Cardiac muscle cell (in vitro differentiated cells and primary cell): ENCODE measurements around the gene WDR74. TPM values are rescaled to one million over a fixed set of nuclear protein-coding genes. Genes with fewer than 3 reads are reported as not detected.
"Not testable (repeated sequence)": the region's sequence is repeated elsewhere in the genome, so short reads cannot be mapped to it uniquely, and the experiment has no call there.

ENCODE experiments used
- DNase-seq, 2 donors: peaks; one replicate each; pipeline versions ENCODE4 v3.0.0 to v3.0.0-alpha.2; 2010 to 2017; ENCODE audit warnings: low read depth in 1 of 2, low spot score in 1 of 2
- H3K27ac ChIP-seq: fragments of 200-600 bp; sonication (generic); 2 replicates; pipeline ENCODE4 v1.5.1; 2016
- H3K27me3 ChIP-seq: fragments of 200-600 bp; sonication (generic); 2 replicates; pipeline ENCODE4 v1.6.0; 2016; ENCODE audit warnings: control low read depth
- H3K36me3 ChIP-seq: fragments of 200-600 bp; sonication (generic); 2 replicates; pipeline ENCODE4 v1.5.1; 2016; ENCODE audit warnings: control low read depth
- H3K4me1 ChIP-seq: fragments of 200-600 bp; sonication (generic); 2 replicates; pipeline ENCODE4 v1.8.1; 2017; ENCODE audit warnings: low read depth, mild to moderate bottlenecking, mixed run types
- H3K4me3 ChIP-seq: fragments of 200-600 bp; sonication (generic); 2 replicates; pipeline ENCODE4 v1.5.1; 2016; ENCODE audit warnings: mild to moderate bottlenecking
- H3K9me3 ChIP-seq: fragments of 200-600 bp; sonication (generic); 2 replicates; pipeline ENCODE4 v1.5.1; 2017; ENCODE audit warnings: low read depth, mild to moderate bottlenecking, control low read depth
- polyA plus RNA-seq: library from polyadenylated mRNA; unstranded; fragments of >200 nt; fragmentation: Nextera tagmentation; extraction: Ambion mirVana; gene quantifications from 2 replicates; pipeline ENCODE4 v1.2.1, GENCODE V29; 2016
- total RNA-seq: library from RNA; depleted of rRNA; stranded (reverse); fragments of >200 nt; gene quantifications from 2 replicates; pipeline ENCODE4 v1.2.3, GENCODE V29; 2016
- TF ChIP-seq, protein P1 (sequence below): IDR thresholded peaks from 2 replicates; pipeline ENCODE4 v1.5.1; 2012; ENCODE audit warnings: low read depth, mild to moderate bottlenecking, low read length

WDR74 gene
- total and polyA plus RNA-seq, 2 experiments from 2014 or later, result 42.1 to 63.3 TPM

DNA sequence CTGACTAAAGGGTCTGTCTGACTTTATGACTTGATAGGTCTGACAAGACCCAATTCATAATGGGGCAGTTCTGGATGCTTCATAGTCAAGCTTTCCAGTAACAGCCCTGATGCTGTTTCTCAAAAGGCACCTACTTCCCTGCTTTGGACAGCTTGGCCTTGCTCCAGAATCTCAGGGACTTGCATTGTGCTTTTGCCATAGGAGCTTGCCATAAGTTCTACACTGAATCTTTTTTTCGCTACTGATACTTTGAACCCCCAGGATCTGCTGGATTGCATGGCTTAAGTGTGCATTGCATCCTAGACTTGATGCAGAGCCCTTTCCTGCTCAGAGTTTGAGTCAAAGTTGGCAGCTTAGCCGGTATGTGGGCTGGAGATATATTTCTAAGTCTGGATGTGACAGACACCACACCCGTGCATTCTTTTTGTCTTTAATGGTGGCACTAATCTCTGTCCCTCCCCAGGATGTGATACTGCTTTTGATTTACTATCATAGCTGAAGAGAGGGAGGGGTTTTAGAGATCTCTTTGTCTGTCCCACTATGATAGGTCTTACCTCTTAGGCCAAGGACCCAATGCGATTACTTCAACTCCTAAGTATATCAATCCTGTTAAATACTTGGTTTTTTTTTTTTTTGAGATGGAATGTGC, 24.4 kb upstream of the WDR74 start:
- DNase-seq, result no peak
- Histone ChIP-seq H3K4me3 (no peak overlapping the region), H3K4me1 (peaks cover 15% of the 10 kb centered on the region), H3K36me3 (no peaks in the 10 kb centered on the region), H3K27me3 (no peaks in the 10 kb centered on the region), H3K9me3 (no peaks in the 10 kb centered on the region), H3K27ac (no peak overlapping the region)
- TF ChIP-seq, protein P1, sequence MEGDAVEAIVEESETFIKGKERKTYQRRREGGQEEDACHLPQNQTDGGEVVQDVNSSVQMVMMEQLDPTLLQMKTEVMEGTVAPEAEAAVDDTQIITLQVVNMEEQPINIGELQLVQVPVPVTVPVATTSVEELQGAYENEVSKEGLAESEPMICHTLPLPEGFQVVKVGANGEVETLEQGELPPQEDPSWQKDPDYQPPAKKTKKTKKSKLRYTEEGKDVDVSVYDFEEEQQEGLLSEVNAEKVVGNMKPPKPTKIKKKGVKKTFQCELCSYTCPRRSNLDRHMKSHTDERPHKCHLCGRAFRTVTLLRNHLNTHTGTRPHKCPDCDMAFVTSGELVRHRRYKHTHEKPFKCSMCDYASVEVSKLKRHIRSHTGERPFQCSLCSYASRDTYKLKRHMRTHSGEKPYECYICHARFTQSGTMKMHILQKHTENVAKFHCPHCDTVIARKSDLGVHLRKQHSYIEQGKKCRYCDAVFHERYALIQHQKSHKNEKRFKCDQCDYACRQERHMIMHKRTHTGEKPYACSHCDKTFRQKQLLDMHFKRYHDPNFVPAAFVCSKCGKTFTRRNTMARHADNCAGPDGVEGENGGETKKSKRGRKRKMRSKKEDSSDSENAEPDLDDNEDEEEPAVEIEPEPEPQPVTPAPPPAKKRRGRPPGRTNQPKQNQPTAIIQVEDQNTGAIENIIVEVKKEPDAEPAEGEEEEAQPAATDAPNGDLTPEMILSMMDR, result no peak

DNA sequence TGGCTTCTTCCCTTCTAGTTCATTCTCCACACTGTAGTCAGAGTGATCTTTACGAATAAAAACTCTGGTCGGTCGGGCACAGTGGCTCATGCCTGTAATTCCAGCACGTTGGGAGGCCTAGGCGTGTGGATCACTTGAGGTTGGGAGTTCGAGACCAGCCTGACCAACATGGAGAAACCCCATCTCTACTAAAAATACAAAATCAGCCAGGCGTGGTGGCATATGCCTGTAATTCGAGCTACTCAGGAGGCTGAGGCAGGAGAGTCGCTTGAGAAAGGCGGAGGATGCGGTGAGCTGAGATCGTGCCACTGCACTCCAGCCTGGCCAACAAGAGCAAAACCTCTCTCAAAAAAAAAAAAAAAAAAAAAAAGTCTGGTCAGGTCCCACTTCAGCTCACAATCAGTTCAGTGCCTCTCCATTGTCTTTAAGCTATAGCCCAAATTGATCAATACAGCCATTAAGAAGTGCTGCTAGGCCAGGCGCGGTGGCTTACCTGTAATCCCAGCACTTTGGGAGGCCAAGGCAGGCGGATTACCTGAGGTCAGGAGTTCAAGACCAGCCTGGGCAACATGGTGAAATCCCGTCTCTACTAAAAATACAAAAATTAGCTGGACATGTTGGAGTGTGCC, 22.3 kb upstream of the WDR74 start:
- H3K27ac ChIP-seq, result peak overlapping the region; percentile 85
- H3K4me1 ChIP-seq, result peaks cover 15% of the 10 kb centered on the region
- H3K9me3 ChIP-seq, H3K4me3 ChIP-seq, DNase-seq, H3K27me3 ChIP-seq, H3K36me3 ChIP-seq: not testable (repeated sequence)

DNA sequence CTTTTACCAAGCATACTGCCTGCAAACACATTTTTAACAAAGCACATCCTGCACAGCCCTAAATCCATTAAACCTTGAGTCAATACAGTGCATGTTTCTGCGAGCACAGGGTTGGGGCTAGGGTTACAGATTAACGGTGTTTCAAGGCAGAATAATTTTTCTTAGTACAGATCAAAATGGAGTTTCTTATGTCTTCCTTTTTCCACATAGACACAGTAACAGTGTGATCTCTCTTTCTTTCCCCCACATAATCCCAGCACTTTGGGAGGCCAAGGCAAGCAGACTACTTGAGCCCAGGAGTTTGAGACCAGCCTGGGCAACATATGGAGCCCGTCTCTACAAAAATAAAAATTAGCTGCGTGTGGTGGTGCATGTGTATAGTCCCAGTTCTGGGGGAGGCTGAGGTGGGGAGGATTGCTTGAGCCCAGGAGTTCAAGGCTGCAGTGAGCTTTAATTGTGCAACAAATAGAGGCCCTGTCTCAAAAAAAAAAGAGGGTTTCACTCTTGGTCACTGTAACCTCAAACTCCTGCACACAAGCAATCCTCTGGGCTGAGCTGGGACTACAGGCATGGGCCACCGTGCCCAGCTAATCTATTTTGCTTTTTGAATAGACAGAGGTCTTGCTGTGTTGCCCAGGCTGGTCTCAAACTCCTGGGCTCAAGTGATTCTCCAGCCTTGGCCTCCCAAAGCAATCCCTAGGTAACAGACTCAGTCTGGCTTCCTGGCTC, 21.6 kb upstream of the WDR74 start:
- TF ChIP-seq, protein P1, result no peak

DNA sequence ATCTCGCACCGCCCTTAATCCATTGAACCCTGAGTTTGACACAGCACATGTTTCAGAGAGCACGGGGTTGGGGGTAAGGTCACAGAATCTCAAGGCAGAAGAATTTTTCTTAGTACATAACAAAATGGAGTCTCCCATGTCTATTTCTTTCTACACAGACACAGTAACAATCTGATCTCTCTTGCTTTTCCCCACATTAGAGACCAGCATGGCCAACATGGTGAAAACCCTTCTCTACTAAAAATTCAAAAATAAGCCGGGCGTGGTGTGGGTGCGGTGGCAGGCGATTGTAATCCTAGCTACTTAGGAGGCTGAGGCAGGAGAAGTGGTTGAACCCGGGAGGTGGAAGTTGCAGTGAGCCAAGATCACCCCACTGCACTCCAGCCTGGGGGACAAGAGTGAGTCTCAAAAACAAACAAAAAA, 19.9 kb upstream of the WDR74 start:
- not testable (repeated sequence) for H3K9me3 ChIP-seq, H3K36me3 ChIP-seq, H3K27me3 ChIP-seq, DNase-seq, H3K4me3 ChIP-seq
- peak overlapping the region; percentile 85 for H3K27ac ChIP-seq
- peaks cover 19% of the 10 kb centered on the region for H3K4me1 ChIP-seq

More for the DNA sequence above, 21.6 kb upstream of the WDR74 start:
- H3K27ac ChIP-seq, result peak overlapping the region; percentile 85
- peaks cover 15% of the 10 kb centered on the region for H3K4me1 ChIP-seq
- H3K9me3 ChIP-seq, result no peaks in the 10 kb centered on the region
- no peak for DNase-seq
- H3K4me3 ChIP-seq, result no peak overlapping the region
- H3K36me3 ChIP-seq, result no peaks in the 10 kb centered on the region
- no peaks in the 10 kb centered on the region for H3K27me3 ChIP-seq

DNA sequence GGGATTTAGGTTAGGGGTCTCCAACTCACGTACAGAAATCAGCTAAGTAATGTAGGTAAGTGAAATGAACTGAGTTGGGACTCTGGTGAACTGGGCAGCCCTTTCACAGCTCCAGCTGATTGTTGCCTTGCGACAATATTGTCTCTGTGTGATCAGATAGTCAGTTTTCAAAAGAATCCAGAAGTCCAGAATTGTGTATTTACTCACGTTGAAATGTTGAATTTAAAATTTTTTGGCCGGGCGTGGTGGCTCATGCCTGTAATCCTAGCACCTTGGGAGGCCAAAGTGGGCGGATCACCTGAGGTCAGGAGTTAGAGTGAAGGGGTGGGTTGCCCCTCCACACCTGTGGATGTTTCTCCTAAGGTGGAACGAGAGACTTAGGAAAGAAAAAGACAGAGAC, 18.8 kb upstream of the WDR74 start:
- Histone ChIP-seq H3K36me3 (peaks cover 11% of the 10 kb centered on the region), H3K4me1 (peaks cover 25% of the 10 kb centered on the region), H3K27ac (no peak overlapping the region), H3K4me3 (no peak overlapping the region), H3K27me3 (no peaks in the 10 kb centered on the region), H3K9me3 (no peaks in the 10 kb centered on the region)
- no peak for DNase-seq
- TF ChIP-seq, protein P1, result no peak

DNA sequence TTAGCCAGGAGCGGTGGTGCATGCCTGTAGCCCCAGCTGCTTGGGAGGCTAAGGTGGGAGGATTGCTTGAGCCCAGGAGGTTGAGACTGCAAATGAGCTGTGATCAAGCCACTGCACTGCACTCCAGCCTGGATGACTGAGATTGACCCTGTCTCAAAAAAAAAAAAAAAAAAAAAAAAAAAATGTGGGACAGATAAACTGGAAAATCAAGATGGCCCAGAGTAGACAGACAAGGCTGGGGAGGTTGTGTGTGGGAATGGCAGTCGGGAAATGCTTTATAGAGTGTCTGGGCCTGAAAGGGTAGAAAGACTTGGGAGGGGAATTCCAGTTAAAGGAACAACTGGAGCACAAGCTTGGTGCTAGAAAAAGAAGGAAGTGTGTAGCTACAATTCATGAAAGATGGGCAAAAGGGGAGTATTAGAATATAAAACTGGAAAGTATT, 18.2 kb upstream of the WDR74 start:
- Histone ChIP-seq H3K27me3 (no peaks in the 10 kb centered on the region), H3K4me1 (peaks cover 25% of the 10 kb centered on the region), H3K9me3 (no peaks in the 10 kb centered on the region), H3K4me3 (no peak overlapping the region), H3K36me3 (peaks cover 17% of the 10 kb centered on the region), H3K27ac (no peak overlapping the region)
- no peak for DNase-seq
- TF ChIP-seq, protein P1, result no peak
